ENCODE data around the gene KY. TPM values are rescaled to one million over a fixed set of nuclear protein-coding genes. Genes with fewer than 3 reads are reported as not detected.

Gene KY
- total RNA-seq, 1 experiment from 2014 or later: 0.05 TPM

GRCh38 chr3:134646086-134646485, 4.7 kb downstream of the KY start:
- no peak for DNase-seq (ENCODE audit: low read depth in 1 of 2, low spot score in 2 of 2)
- no peaks in the 10 kb centered on the region for H3K27me3 ChIP-seq (replicated peaks)
- no peak overlapping the region for H3K27ac ChIP-seq
- no peaks in the 10 kb centered on the region for H3K9me3 ChIP-seq (replicated peaks)
- no peak overlapping the region for H3K4me3 ChIP-seq
- no peaks in the 10 kb centered on the region for H3K36me3 ChIP-seq
- peaks cover 9% of the 10 kb centered on the region for H3K4me1 ChIP-seq (replicated peaks)

- no peak for DNase-seq (ENCODE audit: low read depth in 1 of 2, low spot score in 2 of 2)
- H3K36me3 ChIP-seq: no peaks in the 10 kb centered on the region
- no peak overlapping the region for H3K27ac ChIP-seq
- peaks cover 3% of the 10 kb centered on the region for H3K4me1 ChIP-seq (replicated peaks)
- H3K27me3 ChIP-seq (replicated peaks): no peaks in the 10 kb centered on the region
- H3K9me3 ChIP-seq (replicated peaks): no peaks in the 10 kb centered on the region
- no peak overlapping the region for H3K4me3 ChIP-seq
Measured at GRCh38 chr3:134645515-134645914, 5.3 kb downstream of the KY start.

DNA sequence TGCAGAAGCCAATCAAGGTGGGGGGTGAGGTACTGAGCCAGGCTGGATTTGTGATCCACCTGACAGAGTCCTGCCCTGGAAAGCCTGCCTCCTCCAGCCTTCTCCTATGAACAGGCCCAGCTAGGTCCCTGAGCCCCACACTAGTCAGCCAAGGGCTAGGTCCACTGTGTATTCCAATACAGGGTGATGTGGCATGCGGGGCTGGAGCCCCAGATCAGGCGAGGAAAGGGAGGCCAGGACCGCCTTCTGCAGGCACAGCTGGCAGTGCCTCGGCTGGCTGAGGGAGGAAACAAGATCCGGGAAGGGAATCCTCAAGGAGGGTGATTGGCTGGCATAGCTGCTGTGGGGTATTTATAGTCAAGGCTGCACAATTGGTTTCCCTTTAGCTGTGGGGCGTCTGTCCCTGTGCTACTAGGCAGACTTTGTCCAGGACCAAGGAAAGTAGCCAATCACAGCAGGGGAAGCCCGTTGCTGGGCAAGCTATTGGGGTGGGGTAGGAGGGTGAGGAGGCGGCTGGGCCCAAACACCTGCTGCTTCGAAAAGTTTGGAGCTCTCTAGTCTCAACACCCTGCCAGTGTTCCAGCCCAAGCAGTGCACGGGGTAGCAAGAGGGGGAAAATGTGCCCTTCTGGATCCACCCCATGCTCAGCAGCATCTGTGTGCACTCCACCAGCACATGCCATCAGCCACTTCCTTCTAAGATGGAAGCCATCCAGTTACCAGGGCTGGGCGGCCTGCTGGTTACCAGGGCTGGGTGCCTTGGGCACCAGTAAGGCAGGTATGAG, 5.9 kb downstream of the KY start:
- Histone ChIP-seq H3K4me1 (replicated peaks) (no peaks in the 10 kb centered on the region), H3K9me3 (replicated peaks) (no peaks in the 10 kb centered on the region), H3K27ac (no peak overlapping the region), H3K4me3 (no peak overlapping the region), H3K36me3 (no peaks in the 10 kb centered on the region), H3K27me3 (replicated peaks) (no peaks in the 10 kb centered on the region)
- no peak for DNase-seq (ENCODE audit: low read depth in 1 of 2, low spot score in 2 of 2)

DNA sequence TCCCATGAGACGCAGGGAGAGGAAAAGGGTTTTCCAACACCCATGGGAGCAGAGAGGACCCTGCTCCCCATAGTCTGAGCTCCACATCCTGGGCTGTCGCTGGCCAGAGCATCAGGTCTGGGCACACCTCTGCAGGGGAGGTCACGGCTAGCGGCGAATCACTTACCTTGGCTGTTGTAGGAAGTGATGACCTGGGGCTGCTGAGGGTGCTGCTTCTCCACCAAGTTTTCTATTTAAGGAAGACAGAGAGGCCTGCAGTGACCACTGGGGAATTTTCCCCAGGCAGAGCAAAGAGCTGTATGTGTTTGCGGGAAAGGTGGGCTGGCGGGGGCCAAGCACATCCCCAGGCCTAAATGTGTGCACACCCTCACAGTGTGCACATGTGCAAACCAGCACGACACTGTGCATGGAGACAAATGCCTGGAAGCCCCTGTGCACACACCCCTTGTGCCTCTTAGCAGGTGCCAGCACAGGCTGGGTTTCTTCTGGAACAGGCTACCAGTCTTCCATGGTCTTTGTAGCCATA, 7.6 kb downstream of the KY start:
- H3K27me3 ChIP-seq (replicated peaks): no peaks in the 10 kb centered on the region
- H3K4me1 ChIP-seq (replicated peaks): no peaks in the 10 kb centered on the region
- H3K36me3 ChIP-seq: no peaks in the 10 kb centered on the region
- H3K4me3 ChIP-seq: no peak overlapping the region
- no peaks in the 10 kb centered on the region for H3K9me3 ChIP-seq (replicated peaks)
- H3K27ac ChIP-seq: no peak overlapping the region
- DNase-seq (ENCODE audit: low read depth in 1 of 2, low spot score in 2 of 2): no peak

GRCh38 chr3:134642445-134643149, 8.2 kb downstream of the KY start:
- H3K36me3 ChIP-seq: no peaks in the 10 kb centered on the region
- no peak overlapping the region for H3K4me3 ChIP-seq
- no peaks in the 10 kb centered on the region for H3K9me3 ChIP-seq (replicated peaks)
- no peaks in the 10 kb centered on the region for H3K27me3 ChIP-seq (replicated peaks)
- DNase-seq (ENCODE audit: low read depth in 1 of 2, low spot score in 2 of 2): no peak
- H3K4me1 ChIP-seq (replicated peaks): no peaks in the 10 kb centered on the region
- no peak overlapping the region for H3K27ac ChIP-seq

DNA sequence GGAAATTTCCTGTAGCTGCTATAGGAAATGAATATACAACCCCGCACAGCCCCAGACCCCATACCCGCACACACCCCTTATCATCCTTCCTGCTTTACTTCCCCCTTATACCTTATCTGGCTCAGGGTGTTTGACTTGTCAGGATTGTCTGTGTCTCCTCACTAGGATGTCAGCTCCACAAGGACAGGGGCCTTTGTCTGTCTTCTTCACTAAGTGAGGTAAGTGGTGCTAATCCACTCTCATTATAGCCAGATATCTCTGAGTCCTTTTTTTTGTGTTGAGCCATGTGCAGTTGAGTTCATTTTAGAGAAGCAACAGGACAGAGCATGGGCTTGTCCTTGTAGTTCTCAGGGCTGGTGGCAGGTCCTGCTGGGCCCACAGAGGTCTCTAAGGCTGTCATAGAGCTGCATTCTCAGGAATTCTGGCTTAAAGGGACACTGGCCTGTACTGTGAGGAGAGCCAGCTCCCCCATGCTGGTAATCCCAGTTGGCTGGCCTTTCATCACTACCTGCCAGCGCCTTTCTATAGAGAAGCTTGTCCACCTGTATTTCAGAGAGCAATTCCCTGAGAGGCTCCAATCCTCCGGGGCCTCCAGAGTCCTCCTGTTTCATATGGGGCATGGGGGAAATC, 9.0 kb downstream of the KY start:
- Histone ChIP-seq H3K4me1 (replicated peaks) (no peaks in the 10 kb centered on the region), H3K9me3 (replicated peaks) (no peaks in the 10 kb centered on the region), H3K36me3 (no peaks in the 10 kb centered on the region), H3K27me3 (replicated peaks) (no peaks in the 10 kb centered on the region), H3K4me3 (no peak overlapping the region), H3K27ac (no peak overlapping the region)
- DNase-seq (ENCODE audit: low read depth in 1 of 2, low spot score in 2 of 2): no peak

- H3K4me3 ChIP-seq: no peak overlapping the region
- no peaks in the 10 kb centered on the region for H3K9me3 ChIP-seq (replicated peaks)
- H3K27me3 ChIP-seq (replicated peaks): no peaks in the 10 kb centered on the region
- no peaks in the 10 kb centered on the region for H3K36me3 ChIP-seq
- H3K27ac ChIP-seq: no peak overlapping the region
- no peaks in the 10 kb centered on the region for H3K4me1 ChIP-seq (replicated peaks)
- DNase-seq (ENCODE audit: low read depth in 1 of 2, low spot score in 2 of 2): peak in 1 of 2 experiments; percentile 14
Measured at GRCh38 chr3:134640872-134641470, 9.9 kb downstream of the KY start.

DNA sequence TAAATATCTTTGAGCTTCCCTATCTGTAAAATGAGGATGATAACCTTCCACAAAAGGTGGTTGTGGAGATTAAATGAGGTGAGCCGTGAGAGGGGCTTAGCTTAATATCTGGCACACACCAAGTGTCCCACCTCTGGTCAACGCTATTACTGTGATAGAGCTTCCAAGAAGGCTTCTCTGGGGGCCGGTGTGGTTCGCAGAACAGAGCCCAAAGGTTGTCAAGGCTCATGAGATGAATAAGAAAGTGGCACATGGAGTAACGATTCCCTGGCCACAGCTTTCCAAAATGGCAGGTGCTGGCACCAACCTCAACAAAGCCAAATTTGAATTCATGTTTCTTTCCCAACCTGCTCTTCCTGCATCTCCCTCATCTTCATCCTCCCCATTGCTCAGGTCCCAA, 10.4 kb downstream of the KY start:
- H3K9me3 ChIP-seq (replicated peaks): no peaks in the 10 kb centered on the region
- H3K27ac ChIP-seq: no peak overlapping the region
- no peak overlapping the region for H3K4me3 ChIP-seq
- DNase-seq (ENCODE audit: low read depth in 1 of 2, low spot score in 2 of 2): no peak
- no peaks in the 10 kb centered on the region for H3K36me3 ChIP-seq
- H3K4me1 ChIP-seq (replicated peaks): no peaks in the 10 kb centered on the region
- H3K27me3 ChIP-seq (replicated peaks): no peaks in the 10 kb centered on the region

GRCh38 chr3:134638385-134639030, 12.3 kb downstream of the KY start:
- Histone ChIP-seq H3K4me1 (replicated peaks) (no peaks in the 10 kb centered on the region), H3K9me3 (replicated peaks) (no peaks in the 10 kb centered on the region), H3K27me3 (replicated peaks) (no peaks in the 10 kb centered on the region), H3K4me3 (no peak overlapping the region), H3K36me3 (no peaks in the 10 kb centered on the region), H3K27ac (no peak overlapping the region)
- no peak for DNase-seq (ENCODE audit: low read depth in 1 of 2, low spot score in 2 of 2)

GRCh38 chr3:134636406-134636805, 14.4 kb downstream of the KY start:
- no peaks in the 10 kb centered on the region for H3K9me3 ChIP-seq (replicated peaks)
- DNase-seq (ENCODE audit: low read depth in 1 of 2, low spot score in 2 of 2): no peak
- no peak overlapping the region for H3K4me3 ChIP-seq
- H3K27ac ChIP-seq: no peak overlapping the region
- no peaks in the 10 kb centered on the region for H3K36me3 ChIP-seq
- no peaks in the 10 kb centered on the region for H3K4me1 ChIP-seq (replicated peaks)
- no peaks in the 10 kb centered on the region for H3K27me3 ChIP-seq (replicated peaks)

DNA sequence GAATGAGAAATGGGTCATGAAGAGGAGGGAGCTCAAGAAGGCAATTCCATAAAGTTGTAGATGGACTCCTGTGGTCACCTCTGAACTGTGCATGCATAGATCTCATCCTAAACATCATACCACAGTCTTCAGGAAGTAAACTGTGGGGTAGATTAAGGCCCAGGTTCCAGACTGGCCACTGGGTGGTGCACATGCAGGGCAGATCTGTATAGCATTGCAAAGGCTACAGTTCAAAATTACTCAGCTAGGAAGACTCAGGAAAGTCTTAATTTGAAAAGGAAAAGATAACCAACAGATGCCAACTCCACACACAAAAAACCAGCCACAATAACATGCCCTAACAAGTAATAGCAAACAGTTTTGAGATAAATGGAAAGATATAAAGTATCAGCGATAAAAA, 20.3 kb downstream of the KY start:
- no peaks in the 10 kb centered on the region for H3K27me3 ChIP-seq (replicated peaks)

DNA sequence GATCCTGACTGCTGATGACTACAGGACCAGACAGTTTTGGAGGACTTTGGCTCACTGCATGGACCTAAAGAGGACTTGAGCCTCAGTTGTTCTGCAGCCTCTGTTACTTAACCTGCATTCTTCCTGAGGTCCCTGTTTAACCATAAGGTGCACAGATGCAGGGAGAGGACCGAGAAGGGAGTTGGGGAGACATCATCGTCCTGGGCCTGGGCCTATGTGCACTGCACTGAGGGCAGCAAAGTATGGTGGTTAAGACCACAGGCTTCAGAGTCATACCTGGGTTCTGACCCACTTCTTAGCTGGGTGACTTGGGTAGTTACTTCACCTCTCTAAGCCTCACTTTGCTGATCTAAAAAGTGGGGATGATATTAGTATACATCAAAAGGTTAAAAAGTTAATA, 21.9 kb downstream of the KY start:
- no peaks in the 10 kb centered on the region for H3K4me1 ChIP-seq (replicated peaks)

More for the DNA sequence above, 20.3 kb downstream of the KY start:
- H3K36me3 ChIP-seq: no peaks in the 10 kb centered on the region
- no peak for DNase-seq (ENCODE audit: low read depth in 1 of 2, low spot score in 2 of 2)
- H3K9me3 ChIP-seq (replicated peaks): no peaks in the 10 kb centered on the region
- H3K27ac ChIP-seq: no peak overlapping the region
- H3K4me3 ChIP-seq: no peak overlapping the region
- no peaks in the 10 kb centered on the region for H3K4me1 ChIP-seq (replicated peaks)

DNA sequence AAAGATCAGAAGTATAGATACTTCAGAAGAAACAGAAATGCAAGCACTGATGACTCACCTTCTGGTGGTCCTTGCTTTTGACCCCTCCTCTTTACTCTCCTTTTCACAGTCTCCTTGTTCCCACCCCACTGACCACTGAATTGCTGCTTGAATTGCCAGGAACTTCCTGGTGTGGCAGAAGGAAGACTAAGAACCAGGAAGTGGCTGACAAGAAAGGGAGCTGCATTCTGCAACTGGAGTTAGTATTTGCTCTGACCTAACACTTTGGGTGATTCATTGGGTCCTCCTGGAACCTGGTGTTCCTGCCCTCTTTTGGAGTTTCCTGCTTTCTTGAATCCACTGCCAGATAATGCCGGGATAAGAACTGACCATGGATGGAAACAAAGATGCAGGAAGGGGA, 23.0 kb downstream of the KY start:
- Histone ChIP-seq H3K4me3 (no peak overlapping the region), H3K36me3 (no peaks in the 10 kb centered on the region), H3K27me3 (replicated peaks) (no peaks in the 10 kb centered on the region), H3K27ac (no peak overlapping the region), H3K4me1 (replicated peaks) (no peaks in the 10 kb centered on the region), H3K9me3 (replicated peaks) (no peaks in the 10 kb centered on the region)
- no peak for DNase-seq (ENCODE audit: low read depth in 1 of 2, low spot score in 2 of 2)

More for the DNA sequence above, 21.9 kb downstream of the KY start:
- DNase-seq (ENCODE audit: low read depth in 1 of 2, low spot score in 2 of 2): no peak
- H3K36me3 ChIP-seq: no peaks in the 10 kb centered on the region
- H3K4me3 ChIP-seq: no peak overlapping the region
- H3K27me3 ChIP-seq (replicated peaks): no peaks in the 10 kb centered on the region
- no peaks in the 10 kb centered on the region for H3K9me3 ChIP-seq (replicated peaks)
- H3K27ac ChIP-seq: no peak overlapping the region
